SH-SY5Y (cell line): ENCODE measurements around the gene MAT2B.

Source experiments
- GATA2 ChIP-seq: IDR thresholded peaks from 2 replicates; pipeline ENCODE4 v1.6.1; 2011; ENCODE audit warnings: mild to moderate bottlenecking, low read depth, low read length
- GATA3 ChIP-seq: IDR thresholded peaks from 2 replicates; pipeline ENCODE4 v1.6.1; 2011; ENCODE audit warnings: low read depth, mild to moderate bottlenecking, low read length, moderate library complexity

GRCh38 chr5:163496286-163496685 lies 9.1 kb upstream of the MAT2B start:
- TF ChIP-seq GATA2: no peak
- no peak for TF ChIP-seq GATA3
